Panc1 (cell line): ENCODE results near the gene WDR90. TPM values are rescaled to one million over a fixed set of nuclear protein-coding genes. Genes with fewer than 3 reads are reported as not detected.

Experiments used
- ATAC-seq: fragments of 200-7000 bp; cut with Tn5 transposase; 2 replicates; pipeline ENCODE4 v1.9.1; 2020; ENCODE audit warnings: mild to moderate bottlenecking, moderate library complexity
- BruUV-seq: library from RNA; stranded (reverse); fragments of 400-500 nt; replicated peaks from 2 replicates; lab custom pipeline; 2021; lab: Mats Ljungman, UMichigan
- CTCF ChIA-PET: fragments of 300-600 bp; sonication (Branson Sonifier 250); formaldehyde crosslinking; loops from one replicate; lab custom pipeline; 2022; ENCODE audit warnings: antibody characterized with exemption; lab: Charles Lee
- POLR2A ChIA-PET: fragments of 300-600 bp; sonication (Branson Sonifier 250); formaldehyde crosslinking; loops from one replicate; lab custom pipeline; 2022; ENCODE audit warnings: antibody characterized with exemption; lab: Charles Lee
- DNase-seq: peaks from one replicate; pipeline ENCODE4 v3.0.0-alpha.2; 2010; ENCODE audit warnings: low read depth, low spot score
- H3K27ac ChIP-seq: 2 replicates; pipeline ENCODE4 v1.5.1; 2011; ENCODE audit warnings: mild to moderate bottlenecking, low read length, inconsistent platforms
- H3K27me3 ChIP-seq: fragments of 200-500 bp; sonication (Bioruptor generic); 2 replicates; pipeline ENCODE4 v1.6.0; 2014; ENCODE audit warnings: low read length, inconsistent platforms; ENCODE audit not compliant: control insufficient read depth, insufficient read depth
- H3K36me3 ChIP-seq: fragments of 200-500 bp; sonication (Bioruptor generic); 2 replicates; pipeline ENCODE4 v1.5.1; 2014; ENCODE audit warnings: inconsistent platforms, mild to moderate bottlenecking, low read length, moderate library complexity; ENCODE audit not compliant: control insufficient read depth, insufficient read depth
- H3K4me1 ChIP-seq: 2 replicates; pipeline ENCODE4 v1.5.1; 2011; ENCODE audit warnings: inconsistent platforms, mild to moderate bottlenecking, low read length, moderate library complexity; ENCODE audit not compliant: control insufficient read depth, insufficient read depth
- H3K4me3 ChIP-seq, 2 experiments: 2 replicates each; pipeline ENCODE4 v1.5.1; 2011 to 2012; ENCODE audit warnings: low read depth in 2 of 2, low read length in 2 of 2, mild to moderate bottlenecking in 2 of 2, inconsistent platforms in 1 of 2, moderate library complexity in 1 of 2
- H3K9me3 ChIP-seq: fragments of 200-500 bp; sonication (Bioruptor generic); 2 replicates; pipeline ENCODE4 v1.5.1; 2014; ENCODE audit warnings: low read depth, mild to moderate bottlenecking, inconsistent platforms, low read length, moderate library complexity; ENCODE audit not compliant: control insufficient read depth, insufficient read depth
- CTCF ChIP-seq: fragments of 450-650 bp; IDR thresholded peaks from 2 replicates; pipeline ENCODE4 v1.5.1; 2017; ENCODE audit warnings: mild to moderate bottlenecking
- POLR2AphosphoS5 ChIP-seq: IDR thresholded peaks from 2 replicates; pipeline ENCODE4 v1.6.1; 2012; ENCODE audit warnings: mild to moderate bottlenecking, low read depth, low read length, moderate library complexity
- REST ChIP-seq, 2 experiments: IDR thresholded peaks; 2 replicates each; pipeline ENCODE4 v1.6.1; 2011 to 2012; ENCODE audit warnings: low read depth in 2 of 2, control low read depth in 1 of 2, low read length in 1 of 2, mild to moderate bottlenecking in 1 of 2, moderate library complexity in 1 of 2; ENCODE audit not compliant: insufficient read depth in 1 of 2
- SIN3A ChIP-seq: IDR thresholded peaks from 2 replicates; pipeline ENCODE4 v1.6.1; 2012; ENCODE audit warnings: low read depth, mild to moderate bottlenecking, low read length, moderate library complexity, borderline replicate concordance; ENCODE audit not compliant: insufficient read depth
- TCF7L2 ChIP-seq: IDR thresholded peaks from 2 replicates; pipeline ENCODE4 v1.6.1; 2011; ENCODE audit warnings: mild to moderate bottlenecking, low read depth, low read length, inconsistent platforms
- in situ Hi-C: cut with HindIII; loops from 2 replicates; pipeline ENCODE4 v1.10.0; 2016; ENCODE audit warnings: low sequenced_read_pairs, low pct_unique_long_range_greater_than_20kb
- intact Hi-C: fragments of 100-400 bp; cut with micrococcal nuclease; formaldehyde crosslinking; loops from one replicate; pipeline ENCODE4 v1.10.0; 2022; ENCODE audit not compliant: unreplicated experiment
- total RNA-seq: library from RNA; stranded (reverse); gene quantifications from one replicate; pipeline ENCODE4 v1.2.1, GENCODE V29; 2021; ENCODE audit not compliant: unreplicated experiment

The WDR90 gene
- total RNA-seq, 1 experiment from 2014 or later: 58.9 TPM

GRCh38 chr16:619476-620100, 29.6 kb upstream of the WDR90 start:
- intact Hi-C loops: no loop called here
- CTCF ChIA-PET: no interaction called here
- H3K36me3 ChIP-seq: no peaks in the 10 kb centered on the region
- no peak for DNase-seq
- no peak for TF ChIP-seq REST (IDR thresholded peaks at IDR 0.05; ENCODE audit: insufficient read depth in 1 of 2, low read depth in 2 of 2, low read length in 1 of 2)
- TF ChIP-seq TCF7L2: no peak
- TF ChIP-seq POLR2AphosphoS5: no peak
- no peak for TF ChIP-seq CTCF
- no peak for TF ChIP-seq SIN3A
- POLR2A ChIA-PET: no interaction called here
- in situ Hi-C loops: no loop called here
- H3K9me3 ChIP-seq: no peaks in the 10 kb centered on the region
- ATAC-seq: no peak
- no peaks in the 10 kb centered on the region for H3K27me3 ChIP-seq
- no peak overlapping the region for H3K4me3 ChIP-seq
- BruUV-seq: no TSS peak
- no peak overlapping the region for H3K27ac ChIP-seq
- peaks cover 32% of the 10 kb centered on the region for H3K4me1 ChIP-seq

GRCh38 chr16:620700-621525, 28.3 kb upstream of the WDR90 start:
- no peak overlapping the region for H3K27ac ChIP-seq
- H3K27me3 ChIP-seq: no peaks in the 10 kb centered on the region
- H3K4me3 ChIP-seq: no peak overlapping the region
- POLR2A ChIA-PET: no interaction called here
- no peaks in the 10 kb centered on the region for H3K36me3 ChIP-seq
- DNase-seq: no peak
- CTCF ChIA-PET: interaction anchor here (0.6 to 1.1 kb wide), 2 partner anchors 44 to 124 kb away, joined by 3 read pairs; no protein-coding TSS in a partner anchor
- ATAC-seq: no peak
- intact Hi-C loops (no loop called here), in situ Hi-C loops (no loop called here)
- no TSS peak for BruUV-seq
- no peaks in the 10 kb centered on the region for H3K9me3 ChIP-seq
- TF ChIP-seq REST (IDR thresholded peaks at IDR 0.05; ENCODE audit: insufficient read depth in 1 of 2, low read depth in 2 of 2, low read length in 1 of 2) (no peak), CTCF (no peak), POLR2AphosphoS5 (no peak), TCF7L2 (no peak), SIN3A (no peak)
- H3K4me1 ChIP-seq: peaks cover 40% of the 10 kb centered on the region
